DOHH2 (cell line): ENCODE results near the gene GRM4.

Experiments
- H3F3A ChIP-seq: fragments of 200-600 bp; sonication (generic), shearing (Covaris generic); 2 replicates; pipeline ENCODE4 v1.6.0; 2016; ENCODE audit warnings: antibody characterized with exemption, mild to moderate bottlenecking; ENCODE audit not compliant: control insufficient read depth, insufficient read depth
- H3K27ac ChIP-seq: fragments of 200-600 bp; sonication (generic); 2 replicates; pipeline ENCODE4 v1.5.1; 2014; ENCODE audit warnings: low read depth, mild to moderate bottlenecking, low read length, moderate library complexity
- H3K27me3 ChIP-seq: fragments of 200-600 bp; sonication (generic); 2 replicates; pipeline ENCODE4 v1.6.1; 2014; ENCODE audit warnings: mild to moderate bottlenecking, low read length, mixed read lengths; ENCODE audit not compliant: control insufficient read depth
- H3K36me3 ChIP-seq: fragments of 200-600 bp; sonication (generic); 2 replicates; pipeline ENCODE4 v1.6.1; 2014; ENCODE audit warnings: mild to moderate bottlenecking, low read length, moderate library complexity, mixed read lengths; ENCODE audit not compliant: control insufficient read depth
- H3K4me1 ChIP-seq: fragments of 200-600 bp; sonication (generic); 2 replicates; pipeline ENCODE4 v1.6.1; 2014; ENCODE audit warnings: mild to moderate bottlenecking, low read length, mixed read lengths; ENCODE audit not compliant: control insufficient read depth
- H3K4me2 ChIP-seq: fragments of 200-600 bp; sonication (generic); 2 replicates; pipeline ENCODE4 v1.6.0; 2014; ENCODE audit warnings: mild to moderate bottlenecking, low read length, moderate library complexity
- H3K4me3 ChIP-seq: fragments of 200-600 bp; sonication (generic); 2 replicates; pipeline ENCODE4 v1.5.1; 2014; ENCODE audit warnings: mild to moderate bottlenecking, low read length, mixed read lengths
- H3K79me2 ChIP-seq: fragments of 200-600 bp; sonication (generic); 2 replicates; pipeline ENCODE4 v1.6.1; 2014; ENCODE audit warnings: mild to moderate bottlenecking, low read length, mixed read lengths; ENCODE audit not compliant: control insufficient read depth
- H3K9me2 ChIP-seq: fragments of 200-600 bp; sonication (generic); replicated peaks from 2 replicates; pipeline ENCODE4 v1.6.1; 2014; ENCODE audit warnings: mild to moderate bottlenecking, low read length, mixed read lengths; ENCODE audit not compliant: control insufficient read depth
- H3K9me3 ChIP-seq: fragments of 200-600 bp; sonication (generic); 2 replicates; pipeline ENCODE4 v1.6.1; 2014; ENCODE audit warnings: antibody characterized with exemption, low read length, mixed read lengths; ENCODE audit not compliant: control insufficient read depth, insufficient read depth
- H4K20me1 ChIP-seq: fragments of 200-600 bp; sonication (generic); 2 replicates; pipeline ENCODE4 v1.6.0; 2014; ENCODE audit warnings: low read depth, mild to moderate bottlenecking, antibody characterized with exemption, low read length, moderate library complexity; ENCODE audit not compliant: control insufficient read depth, insufficient read depth
- CTCF ChIP-seq: fragments of 200-600 bp; sonication (generic); IDR thresholded peaks from one replicate; pipeline ENCODE4 v1.5.1; 2014; ENCODE audit warnings: antibody characterized with exemption, mild to moderate bottlenecking, low read depth, low read length; ENCODE audit not compliant: poor library complexity, severe bottlenecking
- EZH2phosphoT487 ChIP-seq: fragments of 200-600 bp; sonication (generic); IDR thresholded peaks from 2 replicates; pipeline ENCODE4 v1.6.1; 2017; ENCODE audit warnings: borderline replicate concordance, mild to moderate bottlenecking, antibody characterized with exemption, low read length, moderate library complexity, mixed read lengths

The GRM4 gene

GRCh38 chr6:33981861-33982260 lies 164.0 kb downstream of the GRM4 start:
- H3K4me2 ChIP-seq: no peak overlapping the region
- TF ChIP-seq CTCF (no peak), EZH2phosphoT487 (no peak)
- no peak overlapping the region for H3K27ac ChIP-seq
- H3K9me2 ChIP-seq: no peaks in the 10 kb centered on the region
- no peaks in the 10 kb centered on the region for H3F3A ChIP-seq
- H3K9me3 ChIP-seq: no peaks in the 10 kb centered on the region
- no peaks in the 10 kb centered on the region for H3K4me1 ChIP-seq
- no peaks in the 10 kb centered on the region for H3K36me3 ChIP-seq
- no peaks in the 10 kb centered on the region for H3K79me2 ChIP-seq
- H4K20me1 ChIP-seq: no peaks in the 10 kb centered on the region
- H3K27me3 ChIP-seq: peaks cover 2% of the 10 kb centered on the region; the same call in 1 of the 2 replicates
- H3K4me3 ChIP-seq: no peak overlapping the region

GRCh38 chr6:33981421-33981820 lies 164.5 kb downstream of the GRM4 start:
- H3K4me2 ChIP-seq: no peak overlapping the region
- no peaks in the 10 kb centered on the region for H3K4me1 ChIP-seq
- H3K27me3 ChIP-seq: peaks cover 2% of the 10 kb centered on the region; the same call in 1 of the 2 replicates
- TF ChIP-seq CTCF (no peak), EZH2phosphoT487 (no peak)
- H3K9me3 ChIP-seq: no peaks in the 10 kb centered on the region
- H3K79me2 ChIP-seq: no peaks in the 10 kb centered on the region
- H3F3A ChIP-seq: no peaks in the 10 kb centered on the region
- H3K27ac ChIP-seq: no peak overlapping the region
- no peaks in the 10 kb centered on the region for H3K36me3 ChIP-seq
- H3K9me2 ChIP-seq: no peaks in the 10 kb centered on the region
- H3K4me3 ChIP-seq: no peak overlapping the region
- H4K20me1 ChIP-seq: no peaks in the 10 kb centered on the region

- Histone ChIP-seq H3K9me2 (no peaks in the 10 kb centered on the region), H4K20me1 (no peaks in the 10 kb centered on the region), H3K4me1 (no peaks in the 10 kb centered on the region), H3K36me3 (no peaks in the 10 kb centered on the region), H3K9me3 (no peaks in the 10 kb centered on the region), H3K4me2 (no peak overlapping the region), H3K79me2 (no peaks in the 10 kb centered on the region), H3K4me3 (no peak overlapping the region), H3F3A (no peaks in the 10 kb centered on the region), H3K27ac (no peak overlapping the region), H3K27me3 (peaks cover 2% of the 10 kb centered on the region; the same call in 1 of the 2 replicates)
- no peak for TF ChIP-seq EZH2phosphoT487
- no peak for TF ChIP-seq CTCF
Observed at GRCh38 chr6:33980176-33981175, 165.4 kb downstream of the GRM4 start.
